Measurements from ENCODE around the gene KRT12. TPM values are rescaled to one million over a fixed set of nuclear protein-coding genes. Genes with fewer than 3 reads are reported as not detected.

The KRT12 gene
- total and polyA plus RNA-seq, 2 of the 4 experiments (the other 2 are of a cell fraction): not detected

DNA sequence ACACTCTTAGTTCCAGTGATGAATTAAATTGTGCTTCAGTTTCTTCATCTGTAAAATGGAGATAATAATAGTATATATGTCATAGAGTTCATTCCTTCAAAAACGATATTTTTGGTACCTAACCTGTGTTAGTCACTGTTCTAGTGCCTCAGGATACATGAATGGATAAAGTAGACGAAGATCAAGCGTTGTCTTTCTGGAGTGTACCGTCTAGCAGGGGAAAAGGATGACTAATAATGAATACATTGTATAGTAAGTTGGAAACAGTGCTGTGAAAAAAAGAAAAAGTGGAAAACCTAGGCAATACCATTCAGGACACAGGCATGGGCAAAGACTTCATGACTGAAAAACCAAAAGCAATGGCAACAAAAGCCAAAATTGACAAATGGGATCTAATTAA lies 53.2 kb downstream of the KRT12 start:
- no peaks in the 10 kb centered on the region; the same call in 1 of the 2 replicates for H3K9me1 ChIP-seq (ENCODE audit: insufficient read depth, low read length)
- no peak overlapping the region for H2BK15ac ChIP-seq (ENCODE audit: low read depth, low read length)
- H3K27me3 ChIP-seq (ENCODE audit: control insufficient read depth, insufficient read depth, low read length): no peaks in the 10 kb centered on the region
- H4K8ac ChIP-seq (ENCODE audit: low read depth in 2 of 2, low read length in 2 of 2): no peak overlapping the region
- H3K18ac ChIP-seq (ENCODE audit: low read depth, low read length): no peak overlapping the region
- H4K91ac ChIP-seq (ENCODE audit: insufficient read depth, low read depth, low read length): no peak overlapping the region
- no peak overlapping the region for H3K27ac ChIP-seq (ENCODE audit: insufficient read depth, low read length)
- no peak overlapping the region for H2AFZ ChIP-seq (replicated peaks; ENCODE audit: low read length, poor library complexity)
- H2BK20ac ChIP-seq (ENCODE audit: low read depth, low read length): no peak overlapping the region
- POLR2A ChIA-PET (ENCODE audit: unreplicated experiment): no interaction called here
- WGBS, 2 experiments (ENCODE audit: extremely low coverage in 2 of 2, insufficient read length in 1 of 2): no CpG with 5 or more reads among the region's 4 CpGs
- ATAC-seq (ENCODE audit: low read depth) (no peak), DNase-seq (peak; percentile 47)
- H3K79me1 ChIP-seq (ENCODE audit: low read depth in 1 of 2, low read length in 2 of 2): peaks cover 12 to 13% of the 10 kb centered on the region in 2 experiments
- no peak overlapping the region for H3K4me2 ChIP-seq (ENCODE audit: low read depth, low read length)
- no peak overlapping the region for H4K5ac ChIP-seq (ENCODE audit: low read depth, low read length)
- H3K4ac ChIP-seq (ENCODE audit: low read depth, low read length): no peak overlapping the region
- H3K23ac ChIP-seq (ENCODE audit: low read depth, low read length): no peak overlapping the region
- no peak overlapping the region for H3K14ac ChIP-seq (replicated peaks; ENCODE audit: low read depth, low read length)
- no peaks in the 10 kb centered on the region for H4K20me1 ChIP-seq (ENCODE audit: insufficient read depth, low read length)
- no peak overlapping the region for H2AK9ac ChIP-seq (replicated peaks; ENCODE audit: low read depth, low read length, poor library complexity)
- in situ Hi-C loops (cut with MboI; ENCODE audit: low sequenced_read_pairs) (no loop called here), dilution Hi-C loops (cut with HindIII; ENCODE audit: low sequenced_read_pairs, unreplicated experiment) (no loop called here), intact Hi-C loops (cut with micrococcal nuclease) (no loop called here)
- H3K9ac ChIP-seq (ENCODE audit: low read depth, low read length): no peak overlapping the region
- H2BK120ac ChIP-seq (ENCODE audit: low read depth, low read length): no peak overlapping the region
- H3K4me1 ChIP-seq (ENCODE audit: control insufficient read depth, insufficient read depth, low read length): peaks cover 2% of the 10 kb centered on the region; the same call in 1 of the 2 replicates
- no TSS peak for BruUV-seq (replicated peaks)
- no peak for TF ChIP-seq CEBPB (IDR thresholded peaks at IDR 0.05; ENCODE audit: low read depth, low read length)
- TF ChIP-seq, protein P1, sequence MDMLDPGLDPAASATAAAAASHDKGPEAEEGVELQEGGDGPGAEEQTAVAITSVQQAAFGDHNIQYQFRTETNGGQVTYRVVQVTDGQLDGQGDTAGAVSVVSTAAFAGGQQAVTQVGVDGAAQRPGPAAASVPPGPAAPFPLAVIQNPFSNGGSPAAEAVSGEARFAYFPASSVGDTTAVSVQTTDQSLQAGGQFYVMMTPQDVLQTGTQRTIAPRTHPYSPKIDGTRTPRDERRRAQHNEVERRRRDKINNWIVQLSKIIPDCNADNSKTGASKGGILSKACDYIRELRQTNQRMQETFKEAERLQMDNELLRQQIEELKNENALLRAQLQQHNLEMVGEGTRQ (IDR thresholded peaks at IDR 0.05; ENCODE audit: low read depth, low read length): no peak
- TF ChIP-seq NFE2L2 (IDR thresholded peaks at IDR 0.05; ENCODE audit: low read depth, low read length): no peak
- TF ChIP-seq SMC3 (IDR thresholded peaks at IDR 0.05; ENCODE audit: low read depth, low read length): no peak
- no peak for TF ChIP-seq BHLHE40 (IDR thresholded peaks at IDR 0.05; ENCODE audit: low read depth, low read length)
- no peak for TF ChIP-seq CHD1 (IDR thresholded peaks at IDR 0.05; ENCODE audit: low read depth, low read length)
- TF ChIP-seq, protein P2, sequence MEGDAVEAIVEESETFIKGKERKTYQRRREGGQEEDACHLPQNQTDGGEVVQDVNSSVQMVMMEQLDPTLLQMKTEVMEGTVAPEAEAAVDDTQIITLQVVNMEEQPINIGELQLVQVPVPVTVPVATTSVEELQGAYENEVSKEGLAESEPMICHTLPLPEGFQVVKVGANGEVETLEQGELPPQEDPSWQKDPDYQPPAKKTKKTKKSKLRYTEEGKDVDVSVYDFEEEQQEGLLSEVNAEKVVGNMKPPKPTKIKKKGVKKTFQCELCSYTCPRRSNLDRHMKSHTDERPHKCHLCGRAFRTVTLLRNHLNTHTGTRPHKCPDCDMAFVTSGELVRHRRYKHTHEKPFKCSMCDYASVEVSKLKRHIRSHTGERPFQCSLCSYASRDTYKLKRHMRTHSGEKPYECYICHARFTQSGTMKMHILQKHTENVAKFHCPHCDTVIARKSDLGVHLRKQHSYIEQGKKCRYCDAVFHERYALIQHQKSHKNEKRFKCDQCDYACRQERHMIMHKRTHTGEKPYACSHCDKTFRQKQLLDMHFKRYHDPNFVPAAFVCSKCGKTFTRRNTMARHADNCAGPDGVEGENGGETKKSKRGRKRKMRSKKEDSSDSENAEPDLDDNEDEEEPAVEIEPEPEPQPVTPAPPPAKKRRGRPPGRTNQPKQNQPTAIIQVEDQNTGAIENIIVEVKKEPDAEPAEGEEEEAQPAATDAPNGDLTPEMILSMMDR (conservative IDR thresholded peaks at IDR 0.05; ENCODE audit: low read depth, low read length): no peak
- no peak for TF ChIP-seq MAFK (IDR thresholded peaks at IDR 0.05; ENCODE audit: low read depth, low read length)
- no peak for TF ChIP-seq MXI1 (IDR thresholded peaks at IDR 0.05; ENCODE audit: borderline replicate concordance, low read depth, low read length)
- no peak for TF ChIP-seq POLR2A (IDR thresholded peaks at IDR 0.05; ENCODE audit: low read depth, low read length)
- TF ChIP-seq RAD21 (IDR thresholded peaks at IDR 0.05; ENCODE audit: low read length): no peak
- TF ChIP-seq RCOR1 (IDR thresholded peaks at IDR 0.05; ENCODE audit: insufficient replicate concordance, low read length): no peak
- TF ChIP-seq, protein P3, sequence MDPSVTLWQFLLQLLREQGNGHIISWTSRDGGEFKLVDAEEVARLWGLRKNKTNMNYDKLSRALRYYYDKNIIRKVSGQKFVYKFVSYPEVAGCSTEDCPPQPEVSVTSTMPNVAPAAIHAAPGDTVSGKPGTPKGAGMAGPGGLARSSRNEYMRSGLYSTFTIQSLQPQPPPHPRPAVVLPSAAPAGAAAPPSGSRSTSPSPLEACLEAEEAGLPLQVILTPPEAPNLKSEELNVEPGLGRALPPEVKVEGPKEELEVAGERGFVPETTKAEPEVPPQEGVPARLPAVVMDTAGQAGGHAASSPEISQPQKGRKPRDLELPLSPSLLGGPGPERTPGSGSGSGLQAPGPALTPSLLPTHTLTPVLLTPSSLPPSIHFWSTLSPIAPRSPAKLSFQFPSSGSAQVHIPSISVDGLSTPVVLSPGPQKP (IDR thresholded peaks at IDR 0.05; ENCODE audit: borderline replicate concordance, low read depth, low read length): no peak
- no peak for TF ChIP-seq FOS (IDR thresholded peaks at IDR 0.05; ENCODE audit: low read depth, low read length)
- TF ChIP-seq RFX5 (IDR thresholded peaks at IDR 0.05; ENCODE audit: low read depth, low read length): no peak
- CTCF ChIA-PET: interaction anchor here (0.6 kb wide), 1 partner anchor 11 kb away, joined by 3 read pairs; no protein-coding TSS in a partner anchor
- no peak overlapping the region for H2BK5ac ChIP-seq (ENCODE audit: low read depth, low read length, poor library complexity, severe bottlenecking)
- H2AK5ac ChIP-seq (ENCODE audit: low read depth, low read length): no peak overlapping the region
- no peaks in the 10 kb centered on the region for H3K9me3 ChIP-seq (ENCODE audit: control insufficient read depth, insufficient read depth, low read length)
- H3K56ac ChIP-seq (ENCODE audit: extremely low read depth, insufficient read depth, low read length): no peak overlapping the region
- peaks cover 9% of the 10 kb centered on the region for H3K36me3 ChIP-seq (ENCODE audit: control insufficient read depth, insufficient read depth, low read length)
- H3K4me3 ChIP-seq (ENCODE audit: insufficient read depth, low read depth, low read length): no peak overlapping the region

Measured in IMR-90 (cell line).